ENCODE measurements around the gene LAMA3. TPM values are rescaled to one million over a fixed set of nuclear protein-coding genes. Genes with fewer than 3 reads are reported as not detected.

Gene LAMA3
- total and polyA plus RNA-seq, 2 experiments from 2014 or later, result 3.9 to 4.9 TPM

DNA sequence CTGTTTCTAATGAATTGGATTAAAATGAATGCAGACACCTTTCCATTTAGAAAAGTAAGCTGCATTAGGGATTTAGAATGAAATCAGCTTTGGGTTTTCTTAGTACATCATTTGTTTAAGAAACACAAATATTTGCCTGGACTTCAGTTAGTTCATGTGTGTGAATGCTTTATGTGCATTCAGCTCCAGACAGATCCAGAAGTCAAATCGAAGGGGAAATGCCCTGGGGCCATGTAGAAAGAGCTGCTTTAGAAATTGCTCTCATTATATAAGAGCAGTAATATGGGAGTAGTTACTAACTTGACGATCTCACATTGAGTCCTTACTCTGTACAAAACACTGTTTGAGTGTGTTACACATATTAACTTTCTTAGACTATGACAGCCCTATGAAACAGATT, 237.3 kb downstream of the LAMA3 start:
- no peak overlapping the region for H3K4me3 ChIP-seq
- TF ChIP-seq ZNF114 (CRISPR knock-in tag; IDR thresholded peaks at IDR 0.05) (no peak), NANOG (IDR thresholded peaks at IDR 0.05; ENCODE audit: borderline replicate concordance) (no peak), ZNF331 (CRISPR knock-in tag; IDR thresholded peaks at IDR 0.05; ENCODE audit: low read depth) (no peak)
- no peaks in the 10 kb centered on the region for H3K79me2 ChIP-seq (replicated peaks; ENCODE audit: insufficient read depth)
- peaks cover 7% of the 10 kb centered on the region; the same call in 1 of the 2 replicates for H3K4me1 ChIP-seq (ENCODE audit: insufficient read depth)
- DNase-seq (ENCODE audit: low spot score), result no peak
- H3K27ac ChIP-seq (ENCODE audit: low read depth), result no peak overlapping the region
- H3K9me2 ChIP-seq (ENCODE audit: insufficient read depth), result no peaks in the 10 kb centered on the region
- H4K20me1 ChIP-seq (replicated peaks; ENCODE audit: insufficient read depth), result no peaks in the 10 kb centered on the region
- H3F3A ChIP-seq (replicated peaks; ENCODE audit: low read depth), result no peaks in the 10 kb centered on the region
- Mint-ChIP-seq H3K27me3 (ENCODE audit: insufficient read depth, low read depth, poor library complexity) (peaks cover 6% of the 10 kb centered on the region), H3K36me3 (ENCODE audit: low read depth) (no peaks in the 10 kb centered on the region), H3K27ac (no peak overlapping the region), H3K9me3 (no peaks in the 10 kb centered on the region; the same call in 2 of the 3 replicates), H3K4me1 (no peaks in the 10 kb centered on the region), H3K4me3 (no peak overlapping the region)
- peak overlapping the region; percentile 65; the same call in 1 of the 2 replicates for H2AFZ ChIP-seq
- H3K36me3 ChIP-seq (ENCODE audit: insufficient read depth), result no peaks in the 10 kb centered on the region
- H3K4me2 ChIP-seq, result no peak overlapping the region
- H3K27me3 ChIP-seq (ENCODE audit: insufficient read depth), result no peaks in the 10 kb centered on the region
- ATAC-seq, result no peak

DNA sequence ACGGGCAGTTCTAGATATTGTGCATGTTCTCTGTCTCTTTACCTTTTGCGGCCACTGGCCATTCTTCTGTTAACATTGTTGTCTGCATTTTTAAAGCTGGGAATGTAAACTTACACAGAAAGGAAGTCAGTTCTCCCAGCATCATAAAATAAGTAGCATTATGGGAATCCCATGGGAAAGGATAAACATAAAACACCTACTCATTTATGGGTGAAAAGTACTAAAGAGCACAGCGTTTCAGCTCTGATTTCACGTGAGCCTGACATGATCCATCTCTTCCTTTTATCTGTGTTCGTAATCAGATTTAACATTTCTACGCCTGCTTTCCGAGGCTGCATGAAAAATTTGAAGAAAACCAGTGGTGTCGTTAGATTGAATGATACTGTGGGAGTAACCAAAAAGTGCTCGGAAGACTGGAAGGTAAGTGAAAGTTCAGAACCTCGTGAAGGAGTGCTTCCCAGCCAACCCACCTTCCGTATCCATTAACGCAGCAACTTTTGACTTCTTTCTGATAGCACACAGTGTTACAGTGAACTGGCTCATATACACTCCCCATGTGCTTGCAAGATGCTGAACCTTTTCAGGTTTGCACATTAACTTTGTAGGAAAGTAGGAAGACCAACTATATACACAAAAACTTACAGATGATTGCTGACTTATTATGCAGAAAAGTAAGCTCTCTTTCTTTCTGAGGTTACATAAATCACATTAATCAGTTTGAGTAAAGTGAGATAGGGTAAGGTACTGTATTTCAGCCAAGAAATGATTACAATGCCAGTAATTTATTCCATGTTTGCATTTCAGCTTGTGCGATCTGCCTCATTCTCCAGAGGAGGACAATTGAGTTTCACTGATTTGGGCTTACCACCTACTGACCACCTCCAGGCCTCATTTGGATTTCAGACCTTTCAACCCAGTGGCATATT, 238.8 kb downstream of the LAMA3 start:
- H3F3A ChIP-seq (replicated peaks; ENCODE audit: low read depth), result no peaks in the 10 kb centered on the region
- no peaks in the 10 kb centered on the region for H3K9me2 ChIP-seq (ENCODE audit: insufficient read depth)
- H3K27me3 ChIP-seq (ENCODE audit: insufficient read depth), result no peaks in the 10 kb centered on the region
- no peak overlapping the region for H3K4me2 ChIP-seq
- no peak overlapping the region for H3K4me3 ChIP-seq
- TF ChIP-seq, protein P1, sequence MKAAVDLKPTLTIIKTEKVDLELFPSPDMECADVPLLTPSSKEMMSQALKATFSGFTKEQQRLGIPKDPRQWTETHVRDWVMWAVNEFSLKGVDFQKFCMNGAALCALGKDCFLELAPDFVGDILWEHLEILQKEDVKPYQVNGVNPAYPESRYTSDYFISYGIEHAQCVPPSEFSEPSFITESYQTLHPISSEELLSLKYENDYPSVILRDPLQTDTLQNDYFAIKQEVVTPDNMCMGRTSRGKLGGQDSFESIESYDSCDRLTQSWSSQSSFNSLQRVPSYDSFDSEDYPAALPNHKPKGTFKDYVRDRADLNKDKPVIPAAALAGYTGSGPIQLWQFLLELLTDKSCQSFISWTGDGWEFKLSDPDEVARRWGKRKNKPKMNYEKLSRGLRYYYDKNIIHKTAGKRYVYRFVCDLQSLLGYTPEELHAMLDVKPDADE (IDR thresholded peaks at IDR 0.05), result no peak
- TF ChIP-seq EZH2 (IDR thresholded peaks at IDR 0.05; ENCODE audit: low read depth, unreplicated experiment), result no peak
- no peak for TF ChIP-seq NANOG (IDR thresholded peaks at IDR 0.05; ENCODE audit: borderline replicate concordance)
- TF ChIP-seq POLR2AphosphoS5 (IDR thresholded peaks at IDR 0.05; ENCODE audit: low read depth), result no peak
- TF ChIP-seq CREB1 (CRISPR knock-in tag; IDR thresholded peaks at IDR 0.05; ENCODE audit: low read depth), result no peak
- TF ChIP-seq ZNF114 (CRISPR knock-in tag; IDR thresholded peaks at IDR 0.05), result no peak
- TF ChIP-seq, protein P2, sequence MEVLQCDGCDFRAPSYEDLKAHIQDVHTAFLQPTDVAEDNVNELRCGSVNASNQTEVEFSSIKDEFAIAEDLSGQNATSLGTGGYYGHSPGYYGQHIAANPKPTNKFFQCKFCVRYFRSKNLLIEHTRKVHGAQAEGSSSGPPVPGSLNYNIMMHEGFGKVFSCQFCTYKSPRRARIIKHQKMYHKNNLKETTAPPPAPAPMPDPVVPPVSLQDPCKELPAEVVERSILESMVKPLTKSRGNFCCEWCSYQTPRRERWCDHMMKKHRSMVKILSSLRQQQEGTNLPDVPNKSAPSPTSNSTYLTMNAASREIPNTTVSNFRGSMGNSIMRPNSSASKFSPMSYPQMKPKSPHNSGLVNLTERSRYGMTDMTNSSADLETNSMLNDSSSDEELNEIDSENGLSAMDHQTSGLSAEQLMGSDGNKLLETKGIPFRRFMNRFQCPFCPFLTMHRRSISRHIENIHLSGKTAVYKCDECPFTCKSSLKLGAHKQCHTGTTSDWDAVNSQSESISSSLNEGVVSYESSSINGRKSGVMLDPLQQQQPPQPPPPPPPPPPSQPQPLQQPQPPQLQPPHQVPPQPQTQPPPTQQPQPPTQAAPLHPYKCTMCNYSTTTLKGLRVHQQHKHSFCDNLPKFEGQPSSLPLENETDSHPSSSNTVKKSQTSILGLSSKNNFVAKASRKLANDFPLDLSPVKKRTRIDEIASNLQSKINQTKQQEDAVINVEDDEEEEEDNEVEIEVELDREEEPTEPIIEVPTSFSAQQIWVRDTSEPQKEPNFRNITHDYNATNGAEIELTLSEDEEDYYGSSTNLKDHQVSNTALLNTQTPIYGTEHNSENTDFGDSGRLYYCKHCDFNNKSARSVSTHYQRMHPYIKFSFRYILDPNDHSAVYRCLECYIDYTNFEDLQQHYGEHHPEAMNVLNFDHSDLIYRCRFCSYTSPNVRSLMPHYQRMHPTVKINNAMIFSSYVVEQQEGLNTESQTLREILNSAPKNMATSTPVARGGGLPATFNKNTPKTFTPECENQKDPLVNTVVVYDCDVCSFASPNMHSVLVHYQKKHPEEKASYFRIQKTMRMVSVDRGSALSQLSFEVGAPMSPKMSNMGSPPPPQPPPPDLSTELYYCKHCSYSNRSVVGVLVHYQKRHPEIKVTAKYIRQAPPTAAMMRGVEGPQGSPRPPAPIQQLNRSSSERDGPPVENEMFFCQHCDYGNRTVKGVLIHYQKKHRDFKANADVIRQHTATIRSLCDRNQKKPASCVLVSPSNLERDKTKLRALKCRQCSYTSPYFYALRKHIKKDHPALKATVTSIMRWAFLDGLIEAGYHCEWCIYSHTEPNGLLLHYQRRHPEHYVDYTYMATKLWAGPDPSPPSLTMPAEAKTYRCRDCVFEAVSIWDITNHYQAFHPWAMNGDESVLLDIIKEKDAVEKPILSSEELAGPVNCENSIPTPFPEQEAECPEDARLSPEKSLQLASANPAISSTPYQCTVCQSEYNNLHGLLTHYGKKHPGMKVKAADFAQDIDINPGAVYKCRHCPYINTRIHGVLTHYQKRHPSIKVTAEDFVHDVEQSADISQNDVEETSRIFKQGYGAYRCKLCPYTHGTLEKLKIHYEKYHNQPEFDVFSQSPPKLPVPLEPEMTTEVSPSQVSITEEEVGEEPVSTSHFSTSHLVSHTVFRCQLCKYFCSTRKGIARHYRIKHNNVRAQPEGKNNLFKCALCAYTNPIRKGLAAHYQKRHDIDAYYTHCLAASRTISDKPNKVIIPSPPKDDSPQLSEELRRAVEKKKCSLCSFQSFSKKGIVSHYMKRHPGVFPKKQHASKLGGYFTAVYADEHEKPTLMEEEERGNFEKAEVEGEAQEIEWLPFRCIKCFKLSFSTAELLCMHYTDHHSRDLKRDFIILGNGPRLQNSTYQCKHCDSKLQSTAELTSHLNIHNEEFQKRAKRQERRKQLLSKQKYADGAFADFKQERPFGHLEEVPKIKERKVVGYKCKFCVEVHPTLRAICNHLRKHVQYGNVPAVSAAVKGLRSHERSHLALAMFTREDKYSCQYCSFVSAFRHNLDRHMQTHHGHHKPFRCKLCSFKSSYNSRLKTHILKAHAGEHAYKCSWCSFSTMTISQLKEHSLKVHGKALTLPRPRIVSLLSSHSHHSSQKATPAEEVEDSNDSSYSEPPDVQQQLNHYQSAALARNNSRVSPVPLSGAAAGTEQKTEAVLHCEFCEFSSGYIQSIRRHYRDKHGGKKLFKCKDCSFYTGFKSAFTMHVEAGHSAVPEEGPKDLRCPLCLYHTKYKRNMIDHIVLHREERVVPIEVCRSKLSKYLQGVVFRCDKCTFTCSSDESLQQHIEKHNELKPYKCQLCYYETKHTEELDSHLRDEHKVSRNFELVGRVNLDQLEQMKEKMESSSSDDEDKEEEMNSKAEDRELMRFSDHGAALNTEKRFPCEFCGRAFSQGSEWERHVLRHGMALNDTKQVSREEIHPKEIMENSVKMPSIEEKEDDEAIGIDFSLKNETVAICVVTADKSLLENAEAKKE (CRISPR knock-in tag; IDR thresholded peaks at IDR 0.05), result no peak
- no peak for TF ChIP-seq EZH2phosphoT487 (IDR thresholded peaks at IDR 0.05; ENCODE audit: unreplicated experiment)
- no peak for TF ChIP-seq STAT1 (IDR thresholded peaks at IDR 0.05; ENCODE audit: unreplicated experiment)
- no peaks in the 10 kb centered on the region for H4K20me1 ChIP-seq (replicated peaks; ENCODE audit: insufficient read depth)
- Mint-ChIP-seq H3K4me1 (no peaks in the 10 kb centered on the region), H3K27ac (no peak overlapping the region), H3K36me3 (ENCODE audit: low read depth) (no peaks in the 10 kb centered on the region), H3K4me3 (no peak overlapping the region), H3K27me3 (ENCODE audit: insufficient read depth, low read depth, poor library complexity) (peaks cover 4% of the 10 kb centered on the region), H3K9me3 (no peaks in the 10 kb centered on the region; the same call in 2 of the 3 replicates)
- ATAC-seq (no peak), DNase-seq (ENCODE audit: low spot score) (no peak)
- H3K4me1 ChIP-seq (ENCODE audit: insufficient read depth), result peaks cover 7% of the 10 kb centered on the region; the same call in 1 of the 2 replicates
- no peak overlapping the region for H3K27ac ChIP-seq (ENCODE audit: low read depth)
- no peaks in the 10 kb centered on the region for H3K79me2 ChIP-seq (replicated peaks; ENCODE audit: insufficient read depth)
- peak overlapping the region; percentile 41 for H2AFZ ChIP-seq
- no peaks in the 10 kb centered on the region for H3K36me3 ChIP-seq (ENCODE audit: insufficient read depth)
